Adipose tissue (tissue), 3 donors: ENCODE measurements around the gene SEPTIN5. TPM values are rescaled to one million over a fixed set of nuclear protein-coding genes. Genes with fewer than 3 reads are reported as not detected.

Experiments
- H3K27ac ChIP-seq: one replicate; pipeline ENCODE4 v1.5.1; 2013; ENCODE audit warnings: low read depth, low read length
- WGBS, 3 donors: extraction: QIAGEN DNeasy Blood & Tissue Kit; methylation state at CpG; one replicate each; pipeline ENCODE4 v1.1.7; 2013; 5-methylcytosine and 5-hydroxymethylcytosine counted together
- polyA plus RNA-seq, 3 donors: library from polyadenylated mRNA; stranded (reverse); fragments of 200-250 nt; gene quantifications; one replicate each; pipeline ENCODE4 v1.2.3, GENCODE V29; 2013
- donor health status: healthy with polysubstance abuse.
- donor health status: Bipolar disorder and iron deficiency.
- donor health status: healthy.

Gene SEPTIN5
- polyA plus RNA-seq, 3 donors = 5.3 to 18.8 (median 7.5) TPM

DNA sequence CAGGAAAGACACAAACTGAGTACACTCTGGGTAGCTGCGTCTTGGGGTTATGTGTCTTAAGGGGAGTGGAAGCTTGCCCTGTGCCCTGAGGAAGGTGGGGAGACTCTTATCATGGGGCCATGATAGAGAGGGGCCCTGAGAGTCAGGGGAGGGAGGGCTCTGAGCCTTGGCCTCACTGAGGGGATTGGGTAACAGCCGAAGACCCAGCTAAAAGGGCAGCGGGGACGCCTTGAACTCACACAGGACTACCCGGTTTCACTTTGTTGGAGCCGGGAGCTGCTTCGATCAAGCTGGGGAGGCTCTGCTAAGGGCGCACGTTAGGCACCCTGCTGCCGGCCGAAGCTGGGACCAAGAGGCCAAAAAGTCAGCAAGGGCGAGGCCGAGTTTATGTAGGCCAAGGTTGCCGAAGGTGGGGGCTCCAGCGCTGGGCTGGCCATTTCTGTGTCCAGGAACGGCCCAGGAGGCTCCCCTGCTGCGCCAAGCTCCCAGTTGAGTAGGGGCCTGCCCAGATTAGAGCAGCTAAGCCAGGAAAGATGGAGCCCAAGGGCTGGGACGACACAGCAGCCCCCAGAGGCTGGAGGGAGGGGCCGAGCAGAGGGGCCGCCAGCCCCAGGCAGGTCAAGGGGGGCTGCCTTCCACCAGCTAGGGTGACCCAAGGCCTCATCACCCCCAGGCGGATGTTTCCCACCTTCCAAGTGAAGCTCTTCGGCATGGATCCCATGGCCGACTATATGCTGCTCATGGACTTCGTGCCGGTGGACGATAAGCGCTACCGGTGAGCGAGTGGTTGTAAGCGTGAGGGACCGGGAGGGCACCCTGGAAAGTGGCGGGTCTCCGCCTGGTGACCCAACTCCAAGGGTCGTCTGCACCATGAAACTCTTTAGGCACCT is 48.5 kb downstream of the SEPTIN5 start:
- WGBS, 3 donors = 70 to 82% (median 77%) methylated on average over 32 to 34 of the region's 34 CpGs
- no peak overlapping the region for H3K27ac ChIP-seq

- 43 to 66% (median 57%) methylated on average over 39 of the region's 39 CpGs for WGBS, 3 donors
- H3K27ac ChIP-seq = no peak overlapping the region
These were observed 49.4 kb downstream of the SEPTIN5 start for GRCh38 chr22:19763458-19764298.

GRCh38 chr22:19764299-19764593 is 49.9 kb downstream of the SEPTIN5 start:
- no peak overlapping the region for H3K27ac ChIP-seq
- WGBS, 3 donors = 53 to 81% (median 63%) methylated on average over 17 of the region's 17 CpGs

- 39 to 68% (median 49%) methylated on average over 25 of the region's 25 CpGs for WGBS, 3 donors
- no peak overlapping the region for H3K27ac ChIP-seq
These were observed 50.6 kb downstream of the SEPTIN5 start for GRCh38 chr22:19764636-19765476.

- 2 to 4% (median 3%) methylated on average over 61 to 82 of the region's 83 CpGs for WGBS, 3 donors
- no peak overlapping the region for H3K27ac ChIP-seq
These were observed 51.4 kb downstream of the SEPTIN5 start for GRCh38 chr22:19765477-19766239.

GRCh38 chr22:19766240-19766510 is 51.9 kb downstream of the SEPTIN5 start:
- WGBS, 3 donors = 0 to 3% (median 3%) methylated on average over 14 to 36 of the region's 36 CpGs
- H3K27ac ChIP-seq = no peak overlapping the region

DNA sequence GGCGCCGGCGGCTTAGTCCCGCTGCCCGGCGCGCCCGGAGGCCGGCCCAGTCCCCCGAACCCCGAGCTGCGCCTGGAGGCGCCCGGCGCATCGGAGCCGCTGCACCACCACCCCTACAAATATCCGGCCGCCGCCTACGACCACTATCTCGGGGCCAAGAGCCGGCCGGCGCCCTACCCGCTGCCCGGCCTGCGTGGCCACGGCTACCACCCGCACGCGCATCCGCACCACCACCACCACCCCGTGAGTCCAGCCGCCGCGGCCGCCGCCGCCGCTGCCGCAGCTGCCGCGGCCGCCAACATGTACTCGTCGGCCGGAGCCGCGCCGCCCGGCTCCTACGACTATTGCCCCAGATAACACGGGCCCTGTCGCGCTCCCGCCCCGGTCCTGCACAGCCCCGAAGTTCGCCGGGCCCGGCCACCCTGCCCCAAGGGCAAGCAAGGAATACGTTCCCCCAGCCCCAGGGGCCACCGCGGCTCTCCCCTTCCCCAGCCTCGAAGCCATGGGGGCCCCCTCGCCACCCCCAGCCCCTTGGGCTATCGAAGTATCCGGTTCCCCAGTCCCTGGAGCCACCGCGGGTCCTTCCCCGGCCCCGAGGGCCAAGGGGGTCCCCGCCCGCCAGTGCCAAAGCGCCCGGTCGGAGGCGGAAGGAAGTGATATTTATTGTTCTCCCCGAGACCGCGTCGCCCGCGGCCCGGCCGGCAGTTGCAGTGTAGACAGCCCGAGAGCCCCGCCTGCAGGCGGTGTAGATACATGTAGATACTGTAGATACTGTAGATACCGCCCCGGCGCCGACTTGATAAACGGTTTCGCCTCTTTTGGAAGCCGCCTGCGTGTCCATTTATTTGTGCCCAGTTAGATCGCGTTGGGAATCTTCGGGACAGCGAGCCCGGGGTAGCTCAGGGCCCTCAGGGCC is 52.5 kb downstream of the SEPTIN5 start:
- WGBS, 3 donors = 1 to 2% (median 2%) methylated on average over 79 to 103 of the region's 103 CpGs

GRCh38 chr22:19767427-19768341 is 53.4 kb downstream of the SEPTIN5 start:
- no peak overlapping the region for H3K27ac ChIP-seq
- 15 to 20% (median 19%) methylated on average over 32 to 35 of the region's 35 CpGs for WGBS, 3 donors

More for the DNA sequence above, 52.5 kb downstream of the SEPTIN5 start:
- H3K27ac ChIP-seq = no peak overlapping the region

DNA sequence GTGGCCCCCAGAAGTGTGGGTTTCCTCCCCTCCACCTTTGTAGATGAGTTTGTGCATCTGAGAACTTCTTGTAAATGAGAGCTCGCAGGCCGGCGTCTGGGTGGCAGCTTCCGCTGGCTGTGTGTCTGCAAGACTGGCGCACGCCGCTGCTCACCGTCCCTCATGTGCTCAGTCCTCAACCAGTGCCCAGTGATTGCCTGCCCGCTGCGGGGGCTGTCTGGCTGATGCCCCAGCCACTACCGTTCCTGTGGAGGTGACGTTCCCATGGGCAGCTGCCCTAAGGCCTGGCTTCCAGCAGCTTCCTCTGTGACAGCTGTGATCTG is 55.1 kb downstream of the SEPTIN5 start:
- H3K27ac ChIP-seq = no peak overlapping the region
- WGBS, 3 donors = 86 to 94% (median 87%) methylated on average over 12 of the region's 12 CpGs

DNA sequence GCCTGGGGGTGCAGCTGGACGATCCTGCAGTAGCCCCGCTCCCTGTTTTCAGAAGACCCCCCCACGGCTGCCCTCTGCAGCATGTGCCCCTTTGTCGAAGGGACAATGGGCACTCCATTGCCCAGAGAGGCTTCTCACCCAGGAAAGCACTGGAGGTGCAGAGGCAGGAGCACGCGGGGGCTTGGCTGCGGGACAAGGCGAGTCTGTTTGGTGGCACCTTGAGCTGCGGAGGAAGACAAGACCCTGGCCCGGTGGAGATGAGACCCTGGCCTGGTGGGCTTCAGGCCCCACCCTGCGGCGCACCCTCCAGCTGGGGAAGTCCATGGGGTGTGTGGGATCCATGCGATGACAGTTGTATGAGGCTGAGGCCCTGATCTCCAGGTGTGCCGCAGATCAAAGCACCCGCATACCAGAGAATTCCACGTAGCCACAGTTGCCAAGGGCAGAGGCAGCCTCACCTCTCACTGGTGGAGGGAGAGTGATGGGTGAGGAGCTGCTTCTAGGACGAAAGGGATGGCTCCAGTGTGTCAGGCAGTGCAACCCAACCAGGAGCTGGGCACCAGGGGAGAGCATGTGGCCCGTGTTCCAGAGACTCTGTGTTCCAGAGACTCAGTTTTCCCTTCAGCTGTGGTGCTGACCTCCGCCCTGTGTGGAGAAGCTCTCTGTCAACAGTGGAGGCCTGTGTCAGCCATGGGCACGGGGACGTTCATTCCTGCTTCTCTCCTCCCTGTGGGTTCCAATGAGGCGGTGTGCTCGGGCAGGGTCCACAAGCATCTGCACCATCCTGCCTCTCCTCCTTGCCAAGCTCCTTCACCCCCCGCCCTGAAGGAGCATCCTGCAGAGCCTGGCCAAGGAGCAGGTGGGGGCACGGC is 56.3 kb downstream of the SEPTIN5 start:
- 68 to 89% (median 87%) methylated on average over 25 of the region's 25 CpGs for WGBS, 3 donors
- no peak overlapping the region for H3K27ac ChIP-seq

DNA sequence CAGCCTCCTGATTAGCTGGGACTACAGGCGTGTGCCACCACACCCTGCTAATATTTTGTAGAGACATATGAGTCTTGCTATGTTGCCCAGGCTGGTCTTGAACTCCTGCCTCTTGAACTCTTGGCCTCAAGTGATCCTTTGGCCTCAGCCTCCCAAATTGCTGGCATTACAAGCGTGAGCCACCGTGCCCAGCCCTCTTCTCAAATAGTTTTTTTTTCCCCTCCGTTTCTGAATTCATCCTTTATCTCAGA is 58.0 kb downstream of the SEPTIN5 start:
- WGBS, 3 donors = 54 to 64% (median 63%) methylated on average over 4 of the region's 4 CpGs
- no peak overlapping the region for H3K27ac ChIP-seq

Other genes starting within 250 kb of the SEPTIN5 start
- gene UFD1, start 235.3 kb upstream of the SEPTIN5 start, polyA plus RNA-seq = 10 to 100 TPM; 39.6 to 73.8 (median 73.4) TPM
- 1 to 10 TPM in 1 of 3 donors, under 1 TPM in 2; 0.12 to 1.9 (median 0.23) TPM for gene CDC45, start 234.6 kb upstream of the SEPTIN5 start, polyA plus RNA-seq
- 100 to 1,000 TPM in 2 of 3 donors, 10 to 100 TPM in 1; 33.8 to 221 (median 199) TPM for gene CLDN5, start 190.1 kb upstream of the SEPTIN5 start, polyA plus RNA-seq
- 1 to 10 TPM in 2 of 3 donors, under 1 TPM in 1; 0.63 to 3.6 (median 1.7) TPM for gene GP1BB, start 9.0 kb downstream of the SEPTIN5 start, polyA plus RNA-seq
- 1 to 10 TPM in 2 of 3 donors, under 1 TPM in 1; 0.52 to 4.9 (median 1.8) TPM for gene TBX1, start 46.3 kb downstream of the SEPTIN5 start, polyA plus RNA-seq
- 1 to 10 TPM; 3.5 to 6.6 (median 4.3) TPM for gene GNB1L, start 140.4 kb downstream of the SEPTIN5 start, polyA plus RNA-seq
- 1 to 10 TPM; 3.1 to 4.3 (median 3.8) TPM for gene RTL10, start 140.4 kb downstream of the SEPTIN5 start, polyA plus RNA-seq
- 100 to 1,000 TPM in 2 of 3 donors, 10 to 100 TPM in 1; 70.9 to 173 (median 133) TPM for gene COMT, start 227.3 kb downstream of the SEPTIN5 start, polyA plus RNA-seq
- gene TXNRD2, start 227.3 kb downstream of the SEPTIN5 start, polyA plus RNA-seq = 10 to 100 TPM; 13.6 to 21.8 (median 16.6) TPM